ENCODE data around the gene SLC25A25. TPM values are rescaled to one million over a fixed set of nuclear protein-coding genes. Genes with fewer than 3 reads are reported as not detected.

SLC25A25 gene
- total and polyA plus RNA-seq, 9 of the 15 experiments (the other 6 are each of a cell fraction or from before 2014, with no cell fraction given), result 0.07 to 35.9 (median 23.2) TPM

DNA sequence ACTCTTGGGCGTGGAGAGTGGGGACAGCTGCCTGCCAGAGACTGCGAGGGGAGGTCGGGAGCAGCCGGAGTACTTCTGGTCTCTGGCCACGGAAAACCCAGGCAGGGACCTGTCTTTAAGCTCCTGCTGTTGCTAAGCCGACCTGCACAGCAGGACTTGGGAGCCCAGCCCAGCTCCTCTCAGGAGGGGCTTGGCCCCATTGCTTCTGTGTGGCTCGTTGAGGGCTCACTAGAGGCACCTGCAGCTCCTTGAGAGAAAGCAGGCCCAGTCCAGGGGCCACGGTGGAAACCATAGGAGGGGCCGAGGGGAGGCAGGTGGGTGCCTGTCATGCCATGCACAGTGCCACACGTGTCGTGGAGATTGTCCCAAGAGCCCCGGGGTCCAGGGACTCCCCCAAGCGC is 77.9 kb downstream of the SLC25A25 start:
- in situ Hi-C loops (cut with MboI), result no loop called here
- no peak overlapping the region for H3K27ac ChIP-seq (ENCODE audit: extremely low read depth, low read depth, low read length)
- BruUV-seq (replicated peaks), result no TSS peak
- intact Hi-C loops (cut with micrococcal nuclease), result no loop called here
- H3K36me3 ChIP-seq (ENCODE audit: control insufficient read depth, insufficient read depth, low read length), result no peaks in the 10 kb centered on the region
- no peaks in the 10 kb centered on the region for H4K20me1 ChIP-seq (replicated peaks; ENCODE audit: control insufficient read depth, insufficient read depth, low read length)
- no peaks in the 10 kb centered on the region for H3K79me2 ChIP-seq (ENCODE audit: control insufficient read depth, insufficient read depth, low read length)
- peaks cover 31 to 61% of the 10 kb centered on the region in 2 experiments for H3K4me1 ChIP-seq (replicated peaks in 1 of 2; ENCODE audit: control insufficient read depth in 2 of 2, insufficient read depth in 2 of 2, low read length in 2 of 2)
- peak overlapping the region in 1 of 2 experiments; percentile 53; a peak in 1 of 4 replicates for H3K9ac ChIP-seq (ENCODE audit: insufficient read depth in 1 of 2, low read depth in 2 of 2, low read length in 2 of 2)
- no peak for ATAC-seq
- H2AFZ ChIP-seq (ENCODE audit: low read depth, low read length), result no peak overlapping the region
- ChIA-PET POLR2A (interaction anchor here (0.6 to 1.1 kb wide), 3 partner anchors 14 to 55 kb away, joined by 3 to 6 read pairs (median 4); partner anchors contain the start of gene BBLN), CTCF (ENCODE audit: low intra/inter-chr PET ratio) (no interaction called here)
- no peaks in the 10 kb centered on the region for H3K9me3 ChIP-seq (replicated peaks; ENCODE audit: control insufficient read depth, insufficient read depth, low read depth, low read length)
- H3K4me3 ChIP-seq, result no peak overlapping the region
- H3K4me2 ChIP-seq (ENCODE audit: insufficient read depth, low read length), result no peak overlapping the region
- H3K27me3 ChIP-seq (ENCODE audit: control insufficient read depth in 2 of 2, insufficient read depth in 2 of 2, low read length in 2 of 2), result no peaks in the 10 kb centered on the region
- peaks cover 8% of the 10 kb centered on the region for H3K9me1 ChIP-seq (ENCODE audit: control insufficient read depth, insufficient read depth, low read length)
- WGBS (ENCODE audit: insufficient coverage, low coverage, missing lambda C conversion rate), result 50% methylated on average over 13 of the region's 13 CpGs
- TF ChIP-seq ZC3H8 (IDR thresholded peaks at IDR 0.05) (no peak), SMARCE1 (IDR thresholded peaks at IDR 0.05) (no peak), MAFF (IDR thresholded peaks at IDR 0.05; ENCODE audit: low read length) (no peak), PHB2 (IDR thresholded peaks at IDR 0.05; ENCODE audit: low read depth) (no peak), SETDB1 (IDR thresholded peaks at IDR 0.05; ENCODE audit: low read length) (no peak), ZNF431 (CRISPR knock-in tag; IDR thresholded peaks at IDR 0.05) (no peak), RBM22 (IDR thresholded peaks at IDR 0.05; ENCODE audit: low read depth, low read length, poor library complexity, severe bottlenecking) (no peak), FUS (optimal IDR thresholded peaks at IDR 0.05; ENCODE audit: low read depth, low read length) (no peak), KLF1 (tag; IDR thresholded peaks at IDR 0.05) (no peak), RBBP5 (IDR thresholded peaks at IDR 0.05; ENCODE audit: borderline replicate concordance, insufficient read depth, low read length, poor library complexity, severe bottlenecking) (no peak), ZNF263 (CRISPR knock-in tag; IDR thresholded peaks at IDR 0.05; ENCODE audit: borderline replicate concordance) (no peak), ZFP1 (CRISPR knock-in tag; IDR thresholded peaks at IDR 0.05) (no peak), SMAD4 (CRISPR knock-in tag; conservative IDR thresholded peaks at IDR 0.05) (no peak), SAFB (IDR thresholded peaks at IDR 0.05; ENCODE audit: borderline replicate concordance, low read depth, low read length) (no peak)
- TF ChIP-seq, protein P1, sequence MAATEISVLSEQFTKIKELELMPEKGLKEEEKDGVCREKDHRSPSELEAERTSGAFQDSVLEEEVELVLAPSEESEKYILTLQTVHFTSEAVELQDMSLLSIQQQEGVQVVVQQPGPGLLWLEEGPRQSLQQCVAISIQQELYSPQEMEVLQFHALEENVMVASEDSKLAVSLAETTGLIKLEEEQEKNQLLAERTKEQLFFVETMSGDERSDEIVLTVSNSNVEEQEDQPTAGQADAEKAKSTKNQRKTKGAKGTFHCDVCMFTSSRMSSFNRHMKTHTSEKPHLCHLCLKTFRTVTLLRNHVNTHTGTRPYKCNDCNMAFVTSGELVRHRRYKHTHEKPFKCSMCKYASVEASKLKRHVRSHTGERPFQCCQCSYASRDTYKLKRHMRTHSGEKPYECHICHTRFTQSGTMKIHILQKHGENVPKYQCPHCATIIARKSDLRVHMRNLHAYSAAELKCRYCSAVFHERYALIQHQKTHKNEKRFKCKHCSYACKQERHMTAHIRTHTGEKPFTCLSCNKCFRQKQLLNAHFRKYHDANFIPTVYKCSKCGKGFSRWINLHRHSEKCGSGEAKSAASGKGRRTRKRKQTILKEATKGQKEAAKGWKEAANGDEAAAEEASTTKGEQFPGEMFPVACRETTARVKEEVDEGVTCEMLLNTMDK (IDR thresholded peaks at IDR 0.05; ENCODE audit: borderline replicate concordance, insufficient read depth, low read depth, low read length, poor library complexity, severe bottlenecking), result no peak
- TF ChIP-seq, protein P2, sequence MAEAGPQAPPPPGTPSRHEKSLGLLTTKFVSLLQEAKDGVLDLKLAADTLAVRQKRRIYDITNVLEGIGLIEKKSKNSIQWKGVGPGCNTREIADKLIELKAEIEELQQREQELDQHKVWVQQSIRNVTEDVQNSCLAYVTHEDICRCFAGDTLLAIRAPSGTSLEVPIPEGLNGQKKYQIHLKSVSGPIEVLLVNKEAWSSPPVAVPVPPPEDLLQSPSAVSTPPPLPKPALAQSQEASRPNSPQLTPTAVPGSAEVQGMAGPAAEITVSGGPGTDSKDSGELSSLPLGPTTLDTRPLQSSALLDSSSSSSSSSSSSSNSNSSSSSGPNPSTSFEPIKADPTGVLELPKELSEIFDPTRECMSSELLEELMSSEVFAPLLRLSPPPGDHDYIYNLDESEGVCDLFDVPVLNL (CRISPR knock-in tag; IDR thresholded peaks at IDR 0.05; ENCODE audit: low read depth), result no peak
- TF ChIP-seq, protein P3, sequence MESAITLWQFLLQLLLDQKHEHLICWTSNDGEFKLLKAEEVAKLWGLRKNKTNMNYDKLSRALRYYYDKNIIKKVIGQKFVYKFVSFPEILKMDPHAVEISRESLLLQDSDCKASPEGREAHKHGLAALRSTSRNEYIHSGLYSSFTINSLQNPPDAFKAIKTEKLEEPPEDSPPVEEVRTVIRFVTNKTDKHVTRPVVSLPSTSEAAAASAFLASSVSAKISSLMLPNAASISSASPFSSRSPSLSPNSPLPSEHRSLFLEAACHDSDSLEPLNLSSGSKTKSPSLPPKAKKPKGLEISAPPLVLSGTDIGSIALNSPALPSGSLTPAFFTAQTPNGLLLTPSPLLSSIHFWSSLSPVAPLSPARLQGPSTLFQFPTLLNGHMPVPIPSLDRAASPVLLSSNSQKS (CRISPR knock-in tag; IDR thresholded peaks at IDR 0.05), result no peak
- TF ChIP-seq, protein P4, sequence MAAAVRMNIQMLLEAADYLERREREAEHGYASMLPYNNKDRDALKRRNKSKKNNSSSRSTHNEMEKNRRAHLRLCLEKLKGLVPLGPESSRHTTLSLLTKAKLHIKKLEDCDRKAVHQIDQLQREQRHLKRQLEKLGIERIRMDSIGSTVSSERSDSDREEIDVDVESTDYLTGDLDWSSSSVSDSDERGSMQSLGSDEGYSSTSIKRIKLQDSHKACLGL (CRISPR knock-in tag; IDR thresholded peaks at IDR 0.05; ENCODE audit: borderline replicate concordance, poor library complexity, severe bottlenecking), result no peak
- FAIRE-seq, result no peak
- peak in 1 of 4 experiments; percentile 10 for DNase-seq (ENCODE audit: extremely low read depth in 1 of 4, low spot score in 3 of 4)
